Activated CD4-positive, alpha-beta T cell treated with anti-CD3 and anti-CD28 coated beads, Interleukin-2, Interleukin-6, amounts not matched to agents 100 ng/mL and 50 ng/mL, durations not matched to agents 16 hours and 8 hours (primary cell): ENCODE measurements around the gene ASIC2.
"Not testable (repeated sequence)": the region's sequence is repeated elsewhere in the genome, so short reads cannot be mapped to it uniquely, and the experiment has no call there.

ENCODE experiments used
- DNase-seq: peaks from one replicate; pipeline ENCODE4 v3.0.0-alpha.2; 2020

ASIC2 gene

GRCh38 chr17:32969231-32969630 is 323.9 kb downstream of the ASIC2 start:
- DNase-seq, result not testable (repeated sequence)

GRCh38 chr17:32964541-32964940 is 328.6 kb downstream of the ASIC2 start:
- DNase-seq, result no peak
